SK-N-SH (cell line): Measurements from ENCODE around the gene OR10P1. TPM values are rescaled to one million over a fixed set of nuclear protein-coding genes. Genes with fewer than 3 reads are reported as not detected.

Experiments
- CTCF ChIA-PET: fragments of 300-600, 350-600 bp; formaldehyde crosslinking; extraction: SDS; loops from one replicate; lab custom pipeline; 2021; lab: Yijun Ruan, JAX
- POLR2A ChIA-PET: fragments of 350-600 bp; sonication (Branson Sonifier 250); formaldehyde crosslinking; extraction: SDS; loops from one replicate; lab custom pipeline; 2020; ENCODE audit warnings: antibody characterized with exemption, inconsistent platforms; lab: Yijun Ruan, JAX
- DNase-seq: peaks from one replicate; pipeline ENCODE4 v3.0.0; 2012
- H2AFZ ChIP-seq: fragments of 200-600 bp; sonication (generic); 2 replicates; pipeline ENCODE4 v1.8.1; 2016; ENCODE audit warnings: antibody characterized with exemption, mild to moderate bottlenecking, low read depth
- H3F3A ChIP-seq: fragments of 200-600 bp; sonication (generic); replicated peaks from 2 replicates; pipeline ENCODE3; 2016; ENCODE audit warnings: antibody characterized with exemption, mild to moderate bottlenecking; ENCODE audit not compliant: insufficient read depth
- H3K27ac ChIP-seq, 2 experiments: fragments of 200-500 bp in 1 of 2; fragments of 200-600 bp in 1 of 2; sonication (Bioruptor generic) in 1 of 2; sonication (generic), shearing (Covaris generic) in 1 of 2; 2 replicates each; pipeline versions ENCODE4 v1.5.1 to v1.6.1; 2014 to 2016; ENCODE audit warnings: low read depth in 2 of 2, inconsistent platforms in 1 of 2, low read length in 1 of 2, mild to moderate bottlenecking in 1 of 2, mixed read lengths in 1 of 2
- H3K27me3 ChIP-seq: fragments of 200-600 bp; sonication (generic), shearing (Covaris generic); 2 replicates; pipeline ENCODE4 v1.6.1; 2016; ENCODE audit warnings: mixed run types; ENCODE audit not compliant: insufficient read depth
- H3K36me3 ChIP-seq, 2 experiments: fragments of 200-500 bp in 1 of 2; fragments of 200-600 bp in 1 of 2; sonication (Bioruptor generic) in 1 of 2; sonication (generic) in 1 of 2; replicated peaks in 1 of 2; 2 replicates each; pipeline versions ENCODE3 to v1.5.1; 2014 to 2016; ENCODE audit warnings: low read length in 1 of 2, mild to moderate bottlenecking in 1 of 2; ENCODE audit not compliant: insufficient read depth in 2 of 2, control insufficient read depth in 1 of 2
- H3K4me1 ChIP-seq, 2 experiments: fragments of 200-500 bp in 1 of 2; fragments of 200-600 bp in 1 of 2; sonication (Bioruptor generic) in 1 of 2; sonication (generic), shearing (Covaris generic) in 1 of 2; 2 replicates each; pipeline versions ENCODE4 v1.5.1 to v1.6.1; 2014 to 2016; ENCODE audit warnings: low read depth in 1 of 2, low read length in 1 of 2, mixed run types in 1 of 2; ENCODE audit not compliant: insufficient read depth in 2 of 2, control insufficient read depth in 1 of 2
- H3K4me2 ChIP-seq: fragments of 200-600 bp; sonication (generic), shearing (Covaris generic); 2 replicates; pipeline ENCODE4 v1.6.1; 2017; ENCODE audit warnings: mixed run types
- H3K4me3 ChIP-seq, 2 experiments: fragments of 200-500 bp in 1 of 2; fragments of 200-600 bp in 1 of 2; sonication (Bioruptor generic) in 1 of 2; sonication (generic), shearing (Covaris generic) in 1 of 2; 2 replicates each; pipeline versions ENCODE4 v1.5.1 to v1.8.1; 2014 to 2016; ENCODE audit warnings: low read depth in 2 of 2, inconsistent platforms in 1 of 2, low read length in 1 of 2, mild to moderate bottlenecking in 1 of 2, mixed read lengths in 1 of 2, moderate library complexity in 1 of 2
- H3K79me2 ChIP-seq: fragments of 200-600 bp; sonication (generic); 2 replicates; pipeline ENCODE4 v1.8.1; 2017; ENCODE audit warnings: mild to moderate bottlenecking; ENCODE audit not compliant: insufficient read depth
- H3K9ac ChIP-seq: fragments of 200-600 bp; sonication (generic); 2 replicates; pipeline ENCODE4 v1.6.1; 2017; ENCODE audit warnings: mixed run types
- H3K9me2 ChIP-seq: fragments of 200-600 bp; sonication (generic); 2 replicates; pipeline ENCODE4 v1.6.1; 2017; ENCODE audit warnings: mixed run types
- H3K9me3 ChIP-seq: fragments of 200-600 bp; sonication (generic); 2 replicates; pipeline ENCODE4 v1.6.1; 2017; ENCODE audit warnings: mixed run types, mild to moderate bottlenecking, moderate library complexity
- H4K20me1 ChIP-seq: fragments of 200-600 bp; sonication (generic); 2 replicates; pipeline ENCODE4 v1.6.1; 2017; ENCODE audit warnings: mild to moderate bottlenecking, mixed run types; ENCODE audit not compliant: insufficient read depth
- EP300 ChIP-seq, 2 experiments: IDR thresholded peaks; 2 replicates each; pipeline versions ENCODE4 v1.4.0 to v1.6.1; 2012; ENCODE audit warnings: borderline replicate concordance in 1 of 2, low read depth in 1 of 2, low read length in 1 of 2
- EZH2phosphoT487 ChIP-seq: fragments of 200-600 bp; sonication (generic); IDR thresholded peaks from 2 replicates; pipeline ENCODE4 v1.6.1; 2017; ENCODE audit warnings: low read depth, mixed run types, mild to moderate bottlenecking, antibody characterized with exemption, moderate library complexity, borderline replicate concordance
- FOXJ3 ChIP-seq: sonication (generic); formaldehyde crosslinking; IDR thresholded peaks from 2 replicates; pipeline ENCODE4 v1.5.1; 2020; ENCODE audit warnings: mild to moderate bottlenecking, missing genetic modification reagents
- FOXM1 ChIP-seq: IDR thresholded peaks from 2 replicates; pipeline ENCODE4 v1.4.0; 2012; ENCODE audit warnings: low read depth, mild to moderate bottlenecking
- GABPA ChIP-seq: IDR thresholded peaks from 2 replicates; pipeline ENCODE4 v1.4.0; 2012; ENCODE audit warnings: low read depth, mild to moderate bottlenecking
- JUND ChIP-seq: IDR thresholded peaks from 2 replicates; pipeline ENCODE4 v1.4.0; 2012
- MEF2A ChIP-seq: IDR thresholded peaks from 2 replicates; pipeline ENCODE4 v1.4.0; 2012; ENCODE audit warnings: low read depth, borderline replicate concordance
- POLR2AphosphoS5 ChIP-seq: IDR thresholded peaks from 2 replicates; pipeline ENCODE4 v1.6.1; 2012; ENCODE audit warnings: low read depth, low read length
- RCOR1 ChIP-seq: fragments of 150-350 bp; IDR thresholded peaks from 2 replicates; pipeline ENCODE4 v1.6.1; 2017; ENCODE audit warnings: antibody characterized with exemption, low read length
- TEAD4 ChIP-seq: IDR thresholded peaks from 2 replicates; pipeline ENCODE4 v1.4.0; 2012; ENCODE audit warnings: mild to moderate bottlenecking, borderline replicate concordance; ENCODE audit not compliant: insufficient read depth
- YY1 ChIP-seq: IDR thresholded peaks from 2 replicates; pipeline ENCODE4 v1.4.0; 2012; ENCODE audit warnings: low read depth, mild to moderate bottlenecking
- WGBS: methylation state at CpG from one replicate; pipeline ENCODE4 v1.1.6; 2017; ENCODE audit warnings: low lambda C conversion rate; 5-methylcytosine and 5-hydroxymethylcytosine counted together
- polyA plus RNA-seq, 3 experiments: library from polyadenylated mRNA; depleted of rRNA; stranded (reverse); fragments of >200 nt; gene quantifications; 2 replicates each; pipeline ENCODE4 v1.2.3, GENCODE V29; 2012
- TF ChIP-seq, protein P1 (sequence below): IDR thresholded peaks from 2 replicates; pipeline ENCODE4 v1.4.0; 2012; ENCODE audit warnings: low read depth, borderline replicate concordance
- TF ChIP-seq, protein P2 (sequence below): IDR thresholded peaks from 2 replicates; pipeline ENCODE4 v1.4.0; 2012; ENCODE audit warnings: low read depth
- TF ChIP-seq, protein P3 (sequence below): fragments of 150-350 bp; IDR thresholded peaks from 2 replicates; pipeline ENCODE4 v1.6.1; 2017; ENCODE audit warnings: antibody characterized with exemption, low read length, low read depth, borderline replicate concordance

Gene OR10P1
- polyA plus RNA-seq, 1 of the 3 experiments (the other 2 are of a cell fraction): not detected

DNA sequence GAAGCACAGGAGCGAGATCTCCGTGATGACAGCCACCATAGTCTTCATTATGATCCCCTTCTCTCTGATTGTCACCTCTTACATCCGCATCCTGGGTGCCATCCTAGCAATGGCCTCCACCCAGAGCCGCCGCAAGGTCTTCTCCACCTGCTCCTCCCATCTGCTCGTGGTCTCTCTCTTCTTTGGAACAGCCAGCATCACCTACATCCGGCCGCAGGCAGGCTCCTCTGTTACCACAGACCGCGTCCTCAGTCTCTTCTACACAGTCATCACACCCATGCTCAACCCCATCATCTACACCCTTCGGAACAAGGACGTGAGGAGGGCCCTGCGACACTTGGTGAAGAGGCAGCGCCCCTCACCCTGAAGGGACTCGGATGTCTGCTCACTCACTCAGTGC is 775 bp downstream of the OR10P1 start:
- no peak overlapping the region for H3K9ac ChIP-seq
- no peak for DNase-seq
- no peaks in the 10 kb centered on the region for H3K36me3 ChIP-seq
- H3K4me3 ChIP-seq: no peak overlapping the region
- no peak overlapping the region for H2AFZ ChIP-seq
- ChIA-PET CTCF (interaction anchor here (1.2 kb wide), 1 partner anchor 19 kb away, joined by 5 read pairs; no protein-coding TSS in a partner anchor), POLR2A (no interaction called here)
- no peak overlapping the region for H3K4me2 ChIP-seq
- H3K4me1 ChIP-seq: peaks cover 0 to 3% of the 10 kb centered on the region in 2 experiments; a peak in 1 of 4 replicates
- no peak for TF ChIP-seq TEAD4
- no peak for TF ChIP-seq POLR2AphosphoS5
- no peak for TF ChIP-seq GABPA
- no peak for TF ChIP-seq EP300 (IDR thresholded peaks at IDR 0.05; ENCODE audit: borderline replicate concordance in 1 of 2, low read depth in 1 of 2, low read length in 1 of 2)
- TF ChIP-seq, protein P1, sequence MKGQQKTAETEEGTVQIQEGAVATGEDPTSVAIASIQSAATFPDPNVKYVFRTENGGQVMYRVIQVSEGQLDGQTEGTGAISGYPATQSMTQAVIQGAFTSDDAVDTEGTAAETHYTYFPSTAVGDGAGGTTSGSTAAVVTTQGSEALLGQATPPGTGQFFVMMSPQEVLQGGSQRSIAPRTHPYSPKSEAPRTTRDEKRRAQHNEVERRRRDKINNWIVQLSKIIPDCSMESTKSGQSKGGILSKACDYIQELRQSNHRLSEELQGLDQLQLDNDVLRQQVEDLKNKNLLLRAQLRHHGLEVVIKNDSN: no peak
- no peak for TF ChIP-seq YY1
- no peak for TF ChIP-seq FOXJ3
- no peak for TF ChIP-seq RCOR1
- no peak for TF ChIP-seq EZH2phosphoT487
- TF ChIP-seq, protein P2, sequence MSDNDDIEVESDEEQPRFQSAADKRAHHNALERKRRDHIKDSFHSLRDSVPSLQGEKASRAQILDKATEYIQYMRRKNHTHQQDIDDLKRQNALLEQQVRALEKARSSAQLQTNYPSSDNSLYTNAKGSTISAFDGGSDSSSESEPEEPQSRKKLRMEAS: no peak
- TF ChIP-seq, protein P3, sequence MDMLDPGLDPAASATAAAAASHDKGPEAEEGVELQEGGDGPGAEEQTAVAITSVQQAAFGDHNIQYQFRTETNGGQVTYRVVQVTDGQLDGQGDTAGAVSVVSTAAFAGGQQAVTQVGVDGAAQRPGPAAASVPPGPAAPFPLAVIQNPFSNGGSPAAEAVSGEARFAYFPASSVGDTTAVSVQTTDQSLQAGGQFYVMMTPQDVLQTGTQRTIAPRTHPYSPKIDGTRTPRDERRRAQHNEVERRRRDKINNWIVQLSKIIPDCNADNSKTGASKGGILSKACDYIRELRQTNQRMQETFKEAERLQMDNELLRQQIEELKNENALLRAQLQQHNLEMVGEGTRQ: no peak
- no peak for TF ChIP-seq FOXM1
- no peak for TF ChIP-seq JUND
- no peaks in the 10 kb centered on the region for H3K9me3 ChIP-seq
- WGBS: 28% methylated on average over 15 of the region's 15 CpGs
- H3K27me3 ChIP-seq: peaks cover 71% of the 10 kb centered on the region
- no peaks in the 10 kb centered on the region for H3K79me2 ChIP-seq
- H3K9me2 ChIP-seq: no peaks in the 10 kb centered on the region
- H3K27ac ChIP-seq: no peak overlapping the region
- H3F3A ChIP-seq: no peaks in the 10 kb centered on the region
- H4K20me1 ChIP-seq: no peaks in the 10 kb centered on the region

DNA sequence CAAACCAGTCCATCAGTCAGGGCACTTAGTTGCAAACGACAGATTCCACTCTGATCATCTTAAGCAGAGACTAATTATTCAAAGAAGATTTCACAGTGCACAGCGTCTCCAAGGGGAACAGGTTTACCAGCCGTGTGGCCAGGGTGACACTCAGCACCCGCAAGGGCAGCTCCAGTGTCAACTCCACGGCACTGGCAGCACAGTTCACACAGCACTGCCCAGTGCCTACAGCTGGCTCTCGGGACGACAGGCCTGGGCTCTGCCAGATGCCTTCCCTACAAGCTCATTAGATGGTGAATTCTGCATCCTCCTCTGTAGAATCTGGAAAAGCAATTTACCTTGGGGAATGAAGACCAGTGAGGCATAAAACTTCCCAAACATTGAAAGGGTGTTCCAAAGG is 4.9 kb downstream of the OR10P1 start:
- Histone ChIP-seq H2AFZ (no peak overlapping the region), H3K4me1 (peaks cover 0 to 3% of the 10 kb centered on the region in 2 experiments; a peak in 1 of 4 replicates), H4K20me1 (no peaks in the 10 kb centered on the region), H3K9me3 (no peaks in the 10 kb centered on the region), H3K27me3 (peaks cover 48% of the 10 kb centered on the region), H3K4me3 (no peak overlapping the region), H3K27ac (no peak overlapping the region), H3K4me2 (no peak overlapping the region), H3K79me2 (no peaks in the 10 kb centered on the region), H3F3A (no peaks in the 10 kb centered on the region), H3K9ac (no peak overlapping the region), H3K9me2 (no peaks in the 10 kb centered on the region), H3K36me3 (no peaks in the 10 kb centered on the region)
- ChIA-PET CTCF (no interaction called here), POLR2A (no interaction called here)
- DNase-seq: no peak
- WGBS: 6% methylated on average over 7 of the region's 7 CpGs
- TF ChIP-seq MEF2A: no peak
